KMS-11 (cell line): Measurements from ENCODE around the gene KCNQ1.

Source experiments
- H2AFZ ChIP-seq: fragments of 200-600 bp; sonication (generic); 2 replicates; pipeline ENCODE4 v1.6.1; 2016; ENCODE audit warnings: antibody characterized with exemption, mixed run types, low read depth
- H3K27ac ChIP-seq: fragments of 200-600 bp; sonication (generic); 2 replicates; pipeline ENCODE4 v1.6.1; 2016; ENCODE audit warnings: mild to moderate bottlenecking, mixed run types
- H3K27me3 ChIP-seq: fragments of 200-600 bp; sonication (generic); 2 replicates; pipeline ENCODE4 v1.6.1; 2017; ENCODE audit warnings: mild to moderate bottlenecking, low read depth, mixed run types, moderate library complexity; ENCODE audit not compliant: insufficient read depth
- H3K36me3 ChIP-seq: fragments of 200-600 bp; sonication (generic); 2 replicates; pipeline ENCODE4 v1.6.1; 2017; ENCODE audit warnings: mild to moderate bottlenecking, mixed run types; ENCODE audit not compliant: insufficient read depth
- H3K4me1 ChIP-seq: fragments of 200-600 bp; sonication (generic); 2 replicates; pipeline ENCODE4 v1.6.1; 2016; ENCODE audit warnings: mild to moderate bottlenecking, low read depth, mixed run types; ENCODE audit not compliant: poor library complexity, severe bottlenecking
- H3K4me2 ChIP-seq: fragments of 200-600 bp; sonication (generic); 2 replicates; pipeline ENCODE4 v1.7.0; 2016; ENCODE audit warnings: mild to moderate bottlenecking, mixed run types
- H3K4me3 ChIP-seq: fragments of 200-600 bp; sonication (generic); IDR thresholded peaks from 2 replicates; pipeline ENCODE4 v1.6.1; 2017; ENCODE audit warnings: low read depth, low read length, mixed read lengths; ENCODE audit not compliant: insufficient read depth
- H3K79me2 ChIP-seq: fragments of 200-600 bp; sonication (generic); 2 replicates; pipeline ENCODE4 v1.6.1; 2016; ENCODE audit warnings: low read depth, mixed run types; ENCODE audit not compliant: insufficient read depth
- H3K9ac ChIP-seq: fragments of 200-600 bp; sonication (generic); 2 replicates; pipeline ENCODE4 v1.6.1; 2016; ENCODE audit warnings: mild to moderate bottlenecking, mixed run types
- H4K20me1 ChIP-seq: fragments of 200-600 bp; sonication (generic); 2 replicates; pipeline ENCODE4 v1.6.1; 2016; ENCODE audit warnings: mild to moderate bottlenecking, mixed run types; ENCODE audit not compliant: insufficient read depth
- TF ChIP-seq, protein P1 (sequence below): fragments of 200-600 bp; sonication (generic); conservative IDR thresholded peaks from 2 replicates; pipeline ENCODE4 v1.6.1; 2017; ENCODE audit warnings: low read depth, mild to moderate bottlenecking, antibody characterized with exemption, low read length, moderate library complexity, mixed read lengths

KCNQ1 gene

DNA sequence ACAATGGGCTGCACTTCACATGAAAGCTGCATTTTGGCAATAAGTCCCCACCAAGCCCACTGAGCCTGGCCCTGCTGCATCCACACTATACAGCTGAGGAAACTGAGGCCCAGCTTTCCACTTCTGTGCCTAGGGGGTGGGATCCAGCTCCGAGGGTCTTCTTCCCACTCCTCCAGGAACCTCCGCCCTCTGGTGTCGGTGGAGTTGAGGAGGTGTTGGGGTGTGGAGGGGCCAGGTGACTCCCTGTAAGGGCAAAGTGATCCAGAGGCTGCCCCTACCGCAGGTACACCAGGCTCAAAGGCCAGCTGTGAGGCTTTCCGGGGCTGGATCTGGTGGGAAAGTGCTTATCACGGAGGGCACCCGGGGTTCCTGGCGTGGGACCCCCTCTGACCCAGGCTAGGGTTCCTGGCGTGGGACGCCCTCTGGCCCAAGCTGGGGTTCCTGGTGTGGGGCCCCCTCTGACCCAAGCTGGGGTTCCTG, 125.0 kb downstream of the KCNQ1 start:
- Histone ChIP-seq H3K9ac (no peak overlapping the region), H3K36me3 (no peaks in the 10 kb centered on the region), H3K4me1 (no peaks in the 10 kb centered on the region), H3K79me2 (no peaks in the 10 kb centered on the region), H3K4me2 (no peak overlapping the region), H4K20me1 (no peaks in the 10 kb centered on the region), H3K27me3 (no peaks in the 10 kb centered on the region), H2AFZ (no peak overlapping the region), H3K27ac (no peak overlapping the region), H3K4me3 (no peak overlapping the region)
- TF ChIP-seq, protein P1, sequence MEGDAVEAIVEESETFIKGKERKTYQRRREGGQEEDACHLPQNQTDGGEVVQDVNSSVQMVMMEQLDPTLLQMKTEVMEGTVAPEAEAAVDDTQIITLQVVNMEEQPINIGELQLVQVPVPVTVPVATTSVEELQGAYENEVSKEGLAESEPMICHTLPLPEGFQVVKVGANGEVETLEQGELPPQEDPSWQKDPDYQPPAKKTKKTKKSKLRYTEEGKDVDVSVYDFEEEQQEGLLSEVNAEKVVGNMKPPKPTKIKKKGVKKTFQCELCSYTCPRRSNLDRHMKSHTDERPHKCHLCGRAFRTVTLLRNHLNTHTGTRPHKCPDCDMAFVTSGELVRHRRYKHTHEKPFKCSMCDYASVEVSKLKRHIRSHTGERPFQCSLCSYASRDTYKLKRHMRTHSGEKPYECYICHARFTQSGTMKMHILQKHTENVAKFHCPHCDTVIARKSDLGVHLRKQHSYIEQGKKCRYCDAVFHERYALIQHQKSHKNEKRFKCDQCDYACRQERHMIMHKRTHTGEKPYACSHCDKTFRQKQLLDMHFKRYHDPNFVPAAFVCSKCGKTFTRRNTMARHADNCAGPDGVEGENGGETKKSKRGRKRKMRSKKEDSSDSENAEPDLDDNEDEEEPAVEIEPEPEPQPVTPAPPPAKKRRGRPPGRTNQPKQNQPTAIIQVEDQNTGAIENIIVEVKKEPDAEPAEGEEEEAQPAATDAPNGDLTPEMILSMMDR, result no peak

DNA sequence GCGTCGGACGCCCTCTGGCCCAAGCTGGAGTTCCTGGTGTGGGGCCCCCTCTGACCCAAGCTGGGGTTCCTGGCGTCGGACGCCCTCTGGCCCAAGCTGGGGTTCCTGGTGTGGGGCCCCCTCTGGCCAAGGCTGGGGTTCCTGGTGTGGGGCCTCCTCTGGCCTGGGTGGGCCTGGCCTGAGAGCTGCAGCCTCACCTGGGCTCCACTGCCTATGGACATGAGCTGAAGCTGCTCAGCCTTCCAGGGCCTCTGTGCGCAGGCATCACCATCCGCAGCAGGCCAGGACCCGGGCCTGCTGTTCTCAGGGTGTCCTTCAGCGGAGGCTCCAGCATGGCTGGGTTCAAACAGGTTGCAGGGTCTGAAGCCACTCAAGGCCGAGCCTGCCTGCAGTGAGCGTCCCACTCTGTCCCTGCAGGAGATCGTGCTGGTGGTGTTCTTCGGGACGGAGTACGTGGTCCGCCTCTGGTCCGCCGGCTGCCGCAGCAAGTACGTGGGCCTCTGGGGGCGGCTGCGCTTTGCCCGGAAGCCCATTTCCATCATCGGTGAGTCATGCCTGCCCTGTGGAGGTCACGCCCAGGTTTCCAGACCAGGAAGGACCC, 125.5 kb downstream of the KCNQ1 start:
- Histone ChIP-seq H3K27ac (no peak overlapping the region), H3K27me3 (no peaks in the 10 kb centered on the region), H4K20me1 (no peaks in the 10 kb centered on the region), H3K4me1 (no peaks in the 10 kb centered on the region), H3K79me2 (no peaks in the 10 kb centered on the region), H3K36me3 (no peaks in the 10 kb centered on the region), H2AFZ (no peak overlapping the region), H3K4me2 (no peak overlapping the region), H3K4me3 (no peak overlapping the region), H3K9ac (no peak overlapping the region)
- TF ChIP-seq, protein P1, result no peak

DNA sequence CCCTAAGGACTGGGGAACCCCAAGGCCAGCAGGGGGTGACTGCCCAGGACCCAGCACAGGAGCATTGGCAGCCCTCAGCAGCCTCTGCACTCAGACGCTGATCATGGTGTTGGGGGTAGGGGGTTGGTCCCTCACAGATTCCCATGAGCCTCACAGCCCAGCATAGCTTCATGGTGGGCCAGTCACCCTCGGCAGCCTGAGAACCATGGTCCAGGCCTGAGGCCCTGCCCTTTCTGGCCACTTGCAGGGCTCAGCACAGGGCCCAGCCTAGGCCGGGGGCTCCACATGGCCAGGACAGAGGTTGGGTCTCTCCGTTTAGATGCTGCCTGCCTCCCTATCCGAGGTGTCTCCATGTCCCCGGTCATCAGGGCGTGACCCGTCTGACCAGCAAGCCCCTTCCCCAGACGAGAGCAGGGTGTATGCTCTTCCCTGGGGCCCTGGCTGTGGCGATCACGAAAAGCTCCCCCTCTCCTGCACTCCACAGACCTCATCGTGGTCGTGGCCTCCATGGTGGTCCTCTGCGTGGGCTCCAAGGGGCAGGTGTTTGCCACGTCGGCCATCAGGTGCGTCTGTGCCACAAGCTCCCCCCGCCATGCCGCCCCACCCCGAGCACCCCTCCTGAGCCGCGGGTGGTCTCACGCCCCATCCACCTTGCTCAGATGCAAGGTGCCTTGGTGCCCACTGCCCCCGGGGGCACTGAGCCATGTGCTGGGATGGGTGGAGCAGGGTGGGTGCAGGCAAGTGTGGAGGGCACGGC, 126.2 kb downstream of the KCNQ1 start:
- Histone ChIP-seq H3K79me2 (no peaks in the 10 kb centered on the region), H3K27me3 (no peaks in the 10 kb centered on the region), H3K4me2 (no peak overlapping the region), H2AFZ (no peak overlapping the region), H3K4me1 (no peaks in the 10 kb centered on the region), H3K27ac (no peak overlapping the region), H3K36me3 (no peaks in the 10 kb centered on the region), H3K4me3 (no peak overlapping the region), H3K9ac (no peak overlapping the region), H4K20me1 (no peaks in the 10 kb centered on the region)
- TF ChIP-seq, protein P1, result no peak

DNA sequence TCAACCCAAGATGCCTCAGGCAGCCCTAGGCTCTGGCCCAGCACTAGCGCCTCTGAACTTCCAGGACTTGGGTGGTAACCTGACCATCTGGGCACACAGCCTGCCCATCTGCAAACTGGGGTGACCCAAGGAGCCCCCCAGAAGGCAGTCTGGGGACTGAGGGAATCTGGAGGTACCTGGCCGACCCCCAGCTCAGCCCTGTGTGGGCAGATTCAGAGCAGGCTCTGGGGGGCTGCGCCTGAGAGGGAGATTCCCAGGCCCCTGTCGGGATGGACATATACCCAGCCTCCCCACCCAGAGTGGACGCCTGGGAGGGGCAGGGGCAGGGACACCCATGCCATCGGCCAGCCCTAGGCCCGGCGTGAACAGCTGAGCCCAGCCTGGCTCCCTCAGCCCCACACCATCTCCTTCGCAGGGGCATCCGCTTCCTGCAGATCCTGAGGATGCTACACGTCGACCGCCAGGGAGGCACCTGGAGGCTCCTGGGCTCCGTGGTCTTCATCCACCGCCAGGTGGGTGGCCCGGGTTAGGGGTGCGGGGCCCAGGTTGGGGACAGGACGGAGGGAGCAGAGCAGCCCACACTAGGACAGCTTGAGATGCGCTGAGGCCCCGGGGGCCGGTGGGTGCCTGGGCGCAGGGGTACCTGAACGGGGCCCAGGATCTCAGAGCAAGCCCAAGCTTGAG, 126.9 kb downstream of the KCNQ1 start:
- Histone ChIP-seq H3K27me3 (no peaks in the 10 kb centered on the region), H3K27ac (no peak overlapping the region), H3K9ac (no peak overlapping the region), H3K4me3 (no peak overlapping the region), H3K79me2 (no peaks in the 10 kb centered on the region), H2AFZ (no peak overlapping the region), H3K4me1 (no peaks in the 10 kb centered on the region), H3K4me2 (no peak overlapping the region), H4K20me1 (no peaks in the 10 kb centered on the region), H3K36me3 (no peaks in the 10 kb centered on the region)
- TF ChIP-seq, protein P1, result no peak
